HAP-1 (cell line): ENCODE measurements around the gene AHCYL1.

Source experiments
- DNase-seq, 2 experiments: peaks; one replicate each; pipeline ENCODE4 v3.0.0-alpha.2; 2016 to 2020; ENCODE audit warnings: low spot score in 2 of 2
- H3K27me3 ChIP-seq: fragments of 250-450 bp; sonication (Bioruptor Pico); 2 replicates; pipeline ENCODE4 v1.5.1; 2020; ENCODE audit warnings: low read depth, mild to moderate bottlenecking, moderate library complexity
- H3K36me3 ChIP-seq: fragments of 250-450 bp; sonication (Bioruptor Pico); replicated peaks from 2 replicates; pipeline ENCODE4 v1.5.1; 2020; ENCODE audit warnings: mild to moderate bottlenecking
- H3K4me1 ChIP-seq: fragments of 250-450 bp; sonication (Bioruptor Pico); 2 replicates; pipeline ENCODE4 v1.5.1; 2020; ENCODE audit warnings: mild to moderate bottlenecking
- H3K4me3 ChIP-seq: fragments of 250-450 bp; sonication (Bioruptor Pico); 2 replicates; pipeline ENCODE4 v1.5.1; 2020; ENCODE audit warnings: mild to moderate bottlenecking, moderate library complexity
- H3K9me3 ChIP-seq: fragments of 250-450 bp; sonication (Bioruptor Pico); 2 replicates; pipeline ENCODE4 v1.5.1; 2020; ENCODE audit warnings: mild to moderate bottlenecking, moderate library complexity
- in situ Hi-C: fragments of 300-500 bp; cut with MboI; formaldehyde crosslinking; loops from 3 replicates; pipeline ENCODE4 v1.14.3; 2020; ENCODE audit warnings: low sequenced_read_pairs, inconsistent platforms, mixed read lengths

Gene AHCYL1

GRCh38 chr1:109979489-109980091 is 5.0 kb upstream of the AHCYL1 start:
- in situ Hi-C loops = loop anchor here (5.0 to 10.0 kb wide), 3 partner anchors 202 to 435 kb away; partner anchors contain the start of genes GNAI3 and GSTM4
- Histone ChIP-seq H3K9me3 (no peaks in the 10 kb centered on the region), H3K4me3 (no peak overlapping the region), H3K4me1 (peaks cover 6% of the 10 kb centered on the region), H3K36me3 (no peaks in the 10 kb centered on the region), H3K27me3 (no peaks in the 10 kb centered on the region)
- DNase-seq = no peak

- no peaks in the 10 kb centered on the region for H3K27me3 ChIP-seq
- no peak for DNase-seq
- no peaks in the 10 kb centered on the region for H3K9me3 ChIP-seq
- H3K4me1 ChIP-seq = peaks cover 6% of the 10 kb centered on the region
- H3K36me3 ChIP-seq = no peaks in the 10 kb centered on the region
- H3K4me3 ChIP-seq = no peak overlapping the region
- in situ Hi-C loops = loop anchor here (5.0 to 10.0 kb wide), 3 partner anchors 203 to 436 kb away; partner anchors contain the start of genes GNAI3 and GSTM4
These were observed 4.1 kb upstream of the AHCYL1 start for GRCh38 chr1:109980324-109981003.

- Histone ChIP-seq H3K27me3 (no peaks in the 10 kb centered on the region), H3K9me3 (no peaks in the 10 kb centered on the region), H3K4me1 (peaks cover 6% of the 10 kb centered on the region), H3K36me3 (no peaks in the 10 kb centered on the region), H3K4me3 (no peak overlapping the region)
- in situ Hi-C loops = loop anchor here (5.0 to 10.0 kb wide), 3 partner anchors 204 to 436 kb away; partner anchors contain the start of genes GNAI3 and GSTM4
- no peak for DNase-seq
These were observed 3.6 kb upstream of the AHCYL1 start for GRCh38 chr1:109981004-109981335.

- Histone ChIP-seq H3K4me3 (no peak overlapping the region), H3K9me3 (no peaks in the 10 kb centered on the region), H3K36me3 (peaks cover 10% of the 10 kb centered on the region), H3K4me1 (peaks cover 13% of the 10 kb centered on the region), H3K27me3 (no peaks in the 10 kb centered on the region)
- DNase-seq = no peak
- in situ Hi-C loops = loop anchor here (5.0 to 10.0 kb wide), 3 partner anchors 206 to 439 kb away; partner anchors contain the start of genes GNAI3 and GSTM4
These were observed 980 bp upstream of the AHCYL1 start for GRCh38 chr1:109983380-109984189.

GRCh38 chr1:109984190-109984455 is 442 bp upstream of the AHCYL1 start:
- Histone ChIP-seq H3K4me1 (peaks cover 13% of the 10 kb centered on the region), H3K36me3 (peaks cover 12% of the 10 kb centered on the region), H3K9me3 (no peaks in the 10 kb centered on the region), H3K4me3 (no peak overlapping the region), H3K27me3 (no peaks in the 10 kb centered on the region)
- DNase-seq = no peak
- in situ Hi-C loops = loop anchor here (5.0 to 10.0 kb wide), 3 partner anchors 207 to 439 kb away; partner anchors contain the start of genes GNAI3 and GSTM4

GRCh38 chr1:109985247-109986053 is 885 bp downstream of the AHCYL1 start:
- Histone ChIP-seq H3K27me3 (no peaks in the 10 kb centered on the region), H3K4me1 (peaks cover 16% of the 10 kb centered on the region), H3K9me3 (no peaks in the 10 kb centered on the region), H3K36me3 (peaks cover 19% of the 10 kb centered on the region), H3K4me3 (peak overlapping the region; percentile 71)
- DNase-seq = peak in 1 of 2 experiments; percentile 23
- in situ Hi-C loops = loop anchor here (10.0 kb wide), 2 partner anchors 331 to 441 kb away; partner anchors contain the start of genes GNAI3 and GSTM4

- Histone ChIP-seq H3K36me3 (peaks cover 19% of the 10 kb centered on the region), H3K9me3 (no peaks in the 10 kb centered on the region), H3K4me3 (peak overlapping the region; percentile 71), H3K27me3 (no peaks in the 10 kb centered on the region), H3K4me1 (peaks cover 16% of the 10 kb centered on the region)
- DNase-seq = peak; percentile 35 to 45
- in situ Hi-C loops = loop anchor here (10.0 kb wide), 2 partner anchors 331 to 441 kb away; partner anchors contain the start of genes GNAI3 and GSTM4
These were observed 1.5 kb downstream of the AHCYL1 start for GRCh38 chr1:109986054-109986444.

- in situ Hi-C loops = loop anchor here (10.0 kb wide), 2 partner anchors 334 to 444 kb away; partner anchors contain the start of genes GNAI3 and GSTM4
- no peak for DNase-seq
- H3K27me3 ChIP-seq = no peaks in the 10 kb centered on the region
- H3K4me3 ChIP-seq = no peak overlapping the region
- no peaks in the 10 kb centered on the region for H3K9me3 ChIP-seq
- peaks cover 19% of the 10 kb centered on the region for H3K36me3 ChIP-seq
- H3K4me1 ChIP-seq = peaks cover 18% of the 10 kb centered on the region
These were observed 3.9 kb downstream of the AHCYL1 start for GRCh38 chr1:109988349-109988914.

GRCh38 chr1:109989506-109990301 is 5.1 kb downstream of the AHCYL1 start:
- in situ Hi-C loops = loop anchor here (10.0 kb wide), 2 partner anchors 335 to 445 kb away; partner anchors contain the start of genes GNAI3 and GSTM4
- no peak for DNase-seq
- peaks cover 12% of the 10 kb centered on the region for H3K4me1 ChIP-seq
- no peaks in the 10 kb centered on the region for H3K27me3 ChIP-seq
- peaks cover 19% of the 10 kb centered on the region for H3K36me3 ChIP-seq
- no peak overlapping the region for H3K4me3 ChIP-seq
- no peaks in the 10 kb centered on the region for H3K9me3 ChIP-seq

- no peak for DNase-seq
- Histone ChIP-seq H3K4me1 (peaks cover 12% of the 10 kb centered on the region), H3K36me3 (peaks cover 19% of the 10 kb centered on the region), H3K4me3 (no peak overlapping the region), H3K27me3 (no peaks in the 10 kb centered on the region), H3K9me3 (no peaks in the 10 kb centered on the region)
- in situ Hi-C loops = no loop called here
These were observed 5.7 kb downstream of the AHCYL1 start for GRCh38 chr1:109990302-109990653.

GRCh38 chr1:109991400-109991925 is 6.9 kb downstream of the AHCYL1 start:
- no peak for DNase-seq
- peaks cover 11% of the 10 kb centered on the region for H3K4me1 ChIP-seq
- H3K27me3 ChIP-seq = no peaks in the 10 kb centered on the region
- no peak overlapping the region for H3K4me3 ChIP-seq
- in situ Hi-C loops = no loop called here
- peaks cover 19% of the 10 kb centered on the region for H3K36me3 ChIP-seq
- no peaks in the 10 kb centered on the region for H3K9me3 ChIP-seq

- DNase-seq = no peak
- in situ Hi-C loops = no loop called here
- no peaks in the 10 kb centered on the region for H3K27me3 ChIP-seq
- H3K4me3 ChIP-seq = no peak overlapping the region
- H3K9me3 ChIP-seq = no peaks in the 10 kb centered on the region
- peaks cover 9% of the 10 kb centered on the region for H3K4me1 ChIP-seq
- H3K36me3 ChIP-seq = peaks cover 6% of the 10 kb centered on the region
These were observed 9.3 kb downstream of the AHCYL1 start for GRCh38 chr1:109993885-109994284.
